Mononuclear cell (primary cell): ENCODE results near the gene PIP4K2A. TPM values are rescaled to one million over a fixed set of nuclear protein-coding genes. Genes with fewer than 3 reads are reported as not detected.

Experiments
- H3K27me3 ChIP-seq: 2 replicates; pipeline ENCODE4 v1.6.0; 2011; ENCODE audit warnings: low read length, control low read depth; ENCODE audit not compliant: insufficient read depth
- H3K4me1 ChIP-seq: 2 replicates; pipeline ENCODE4 v1.5.1; 2011; ENCODE audit warnings: mild to moderate bottlenecking, low read length, control low read depth; ENCODE audit not compliant: insufficient read depth
- H3K4me3 ChIP-seq: 2 replicates; pipeline ENCODE4 v1.5.1; 2011; ENCODE audit warnings: mild to moderate bottlenecking, low read length, moderate library complexity
- H3K9me3 ChIP-seq: 2 replicates; pipeline ENCODE4 v1.5.1; 2011; ENCODE audit warnings: low read depth, mild to moderate bottlenecking, control low read depth, low read length
- total RNA-seq: library from RNA; depleted of rRNA; stranded (reverse); fragments of >200 nt; gene quantifications from one replicate; pipeline ENCODE4 v1.2.3, GENCODE V29; 2012

Gene PIP4K2A
- total RNA-seq, 1 donor: 126 TPM

- no peaks in the 10 kb centered on the region for H3K4me1 ChIP-seq
- H3K9me3 ChIP-seq: no peaks in the 10 kb centered on the region
- H3K4me3 ChIP-seq: no peak overlapping the region
- no peaks in the 10 kb centered on the region for H3K27me3 ChIP-seq
Measured at GRCh38 chr10:22556774-22557173, 157.6 kb downstream of the PIP4K2A start.

- H3K4me1 ChIP-seq: no peaks in the 10 kb centered on the region
- H3K9me3 ChIP-seq: no peaks in the 10 kb centered on the region
- H3K27me3 ChIP-seq: no peaks in the 10 kb centered on the region
- H3K4me3 ChIP-seq: no peak overlapping the region
Measured at GRCh38 chr10:22554461-22555182, 159.8 kb downstream of the PIP4K2A start.

- Histone ChIP-seq H3K27me3 (no peaks in the 10 kb centered on the region), H3K4me1 (no peaks in the 10 kb centered on the region), H3K9me3 (no peaks in the 10 kb centered on the region), H3K4me3 (no peak overlapping the region)
Measured at GRCh38 chr10:22553452-22553995, 160.9 kb downstream of the PIP4K2A start.

GRCh38 chr10:22552888-22553378, 161.4 kb downstream of the PIP4K2A start:
- Histone ChIP-seq H3K4me3 (no peak overlapping the region), H3K9me3 (no peaks in the 10 kb centered on the region), H3K4me1 (no peaks in the 10 kb centered on the region), H3K27me3 (no peaks in the 10 kb centered on the region)

GRCh38 chr10:22551681-22552365, 162.6 kb downstream of the PIP4K2A start:
- Histone ChIP-seq H3K4me1 (no peaks in the 10 kb centered on the region), H3K9me3 (no peaks in the 10 kb centered on the region), H3K27me3 (no peaks in the 10 kb centered on the region), H3K4me3 (no peak overlapping the region)

- Histone ChIP-seq H3K27me3 (no peaks in the 10 kb centered on the region), H3K9me3 (no peaks in the 10 kb centered on the region), H3K4me1 (no peaks in the 10 kb centered on the region), H3K4me3 (no peak overlapping the region)
Measured at GRCh38 chr10:22550732-22551131, 163.6 kb downstream of the PIP4K2A start.

GRCh38 chr10:22548344-22548743, 166.0 kb downstream of the PIP4K2A start:
- no peaks in the 10 kb centered on the region for H3K9me3 ChIP-seq
- H3K4me3 ChIP-seq: no peak overlapping the region
- H3K27me3 ChIP-seq: no peaks in the 10 kb centered on the region
- H3K4me1 ChIP-seq: no peaks in the 10 kb centered on the region

GRCh38 chr10:22545643-22546042, 168.7 kb downstream of the PIP4K2A start:
- H3K9me3 ChIP-seq: no peaks in the 10 kb centered on the region
- H3K27me3 ChIP-seq: no peaks in the 10 kb centered on the region
- no peaks in the 10 kb centered on the region for H3K4me1 ChIP-seq
- H3K4me3 ChIP-seq: no peak overlapping the region

- Histone ChIP-seq H3K9me3 (no peaks in the 10 kb centered on the region), H3K27me3 (no peaks in the 10 kb centered on the region), H3K4me1 (no peaks in the 10 kb centered on the region), H3K4me3 (no peak overlapping the region)
Measured at GRCh38 chr10:22544325-22545068, 169.9 kb downstream of the PIP4K2A start.

GRCh38 chr10:22542773-22543172, 171.6 kb downstream of the PIP4K2A start:
- no peaks in the 10 kb centered on the region for H3K27me3 ChIP-seq

GRCh38 chr10:22541900-22542299, 172.5 kb downstream of the PIP4K2A start:
- Histone ChIP-seq H3K27me3 (no peaks in the 10 kb centered on the region), H3K4me3 (no peak overlapping the region), H3K9me3 (no peaks in the 10 kb centered on the region), H3K4me1 (no peaks in the 10 kb centered on the region)

More at GRCh38 chr10:22542773-22543172, 171.6 kb downstream of the PIP4K2A start:
- H3K9me3 ChIP-seq: no peaks in the 10 kb centered on the region
- H3K4me3 ChIP-seq: no peak overlapping the region
- no peaks in the 10 kb centered on the region for H3K4me1 ChIP-seq

- Histone ChIP-seq H3K27me3 (no peaks in the 10 kb centered on the region), H3K9me3 (no peaks in the 10 kb centered on the region), H3K4me1 (no peaks in the 10 kb centered on the region), H3K4me3 (no peak overlapping the region)
Measured at GRCh38 chr10:22539579-22540298, 174.6 kb downstream of the PIP4K2A start.

- Histone ChIP-seq H3K9me3 (no peaks in the 10 kb centered on the region), H3K27me3 (no peaks in the 10 kb centered on the region), H3K4me1 (no peaks in the 10 kb centered on the region), H3K4me3 (no peak overlapping the region)
Measured at GRCh38 chr10:22537810-22538209, 176.6 kb downstream of the PIP4K2A start.

- Histone ChIP-seq H3K9me3 (no peaks in the 10 kb centered on the region), H3K27me3 (no peaks in the 10 kb centered on the region), H3K4me1 (no peaks in the 10 kb centered on the region), H3K4me3 (no peak overlapping the region)
Measured at GRCh38 chr10:22536620-22537019, 177.8 kb downstream of the PIP4K2A start.
